HUES6 (cell line): ENCODE measurements around the gene PTPRM.

Experiments
- H3K27ac ChIP-seq: 2 replicates; pipeline ENCODE4 v1.7.0; 2013; ENCODE audit warnings: low read depth, mild to moderate bottlenecking, low read length, inconsistent platforms
- H3K27me3 ChIP-seq: 2 replicates; pipeline ENCODE4 v1.6.1; 2013; ENCODE audit warnings: low read length; ENCODE audit not compliant: control insufficient read depth, insufficient read depth
- H3K36me3 ChIP-seq: 2 replicates; pipeline ENCODE4 v1.6.1; 2013; ENCODE audit warnings: low read length; ENCODE audit not compliant: control insufficient read depth, insufficient read depth
- H3K4me1 ChIP-seq: 2 replicates; pipeline ENCODE4 v1.6.1; 2013; ENCODE audit warnings: low read length; ENCODE audit not compliant: control insufficient read depth, insufficient read depth
- H3K4me3 ChIP-seq: 2 replicates; pipeline ENCODE4 v1.5.1; 2013; ENCODE audit warnings: low read depth, low read length
- H3K9ac ChIP-seq: one replicate; pipeline ENCODE4 v1.6.1; 2013; ENCODE audit warnings: mild to moderate bottlenecking, low read length
- H3K9me3 ChIP-seq: 2 replicates; pipeline ENCODE4 v1.6.1; 2013; ENCODE audit warnings: low read depth, low read length; ENCODE audit not compliant: control insufficient read depth, insufficient read depth

Gene PTPRM

GRCh38 chr18:7600528-7601245, 33.6 kb downstream of the PTPRM start:
- H3K36me3 ChIP-seq, result no peaks in the 10 kb centered on the region
- H3K27ac ChIP-seq, result no peak overlapping the region
- H3K4me1 ChIP-seq, result peaks cover 35% of the 10 kb centered on the region
- H3K9me3 ChIP-seq, result no peaks in the 10 kb centered on the region
- H3K9ac ChIP-seq, result no peak overlapping the region
- no peaks in the 10 kb centered on the region for H3K27me3 ChIP-seq
- H3K4me3 ChIP-seq, result no peak overlapping the region

- H3K4me3 ChIP-seq, result no peak overlapping the region
- no peak overlapping the region for H3K9ac ChIP-seq
- H3K27ac ChIP-seq, result no peak overlapping the region
- H3K9me3 ChIP-seq, result no peaks in the 10 kb centered on the region
- no peaks in the 10 kb centered on the region for H3K36me3 ChIP-seq
- H3K27me3 ChIP-seq, result no peaks in the 10 kb centered on the region
- H3K4me1 ChIP-seq, result peaks cover 41% of the 10 kb centered on the region
Observed at GRCh38 chr18:7601246-7601615, 34.1 kb downstream of the PTPRM start.

GRCh38 chr18:7601936-7602335, 34.8 kb downstream of the PTPRM start:
- Histone ChIP-seq H3K36me3 (no peaks in the 10 kb centered on the region), H3K27ac (no peak overlapping the region), H3K9ac (no peak overlapping the region), H3K9me3 (no peaks in the 10 kb centered on the region), H3K4me1 (peaks cover 42% of the 10 kb centered on the region), H3K4me3 (no peak overlapping the region), H3K27me3 (no peaks in the 10 kb centered on the region)

- no peaks in the 10 kb centered on the region for H3K36me3 ChIP-seq
- no peak overlapping the region for H3K4me3 ChIP-seq
- H3K27me3 ChIP-seq, result no peaks in the 10 kb centered on the region
- H3K4me1 ChIP-seq, result peaks cover 52% of the 10 kb centered on the region
- H3K9ac ChIP-seq, result no peak overlapping the region
- no peak overlapping the region for H3K27ac ChIP-seq
- H3K9me3 ChIP-seq, result no peaks in the 10 kb centered on the region
Observed at GRCh38 chr18:7603259-7604000, 36.3 kb downstream of the PTPRM start.

- no peak overlapping the region for H3K4me3 ChIP-seq
- H3K9ac ChIP-seq, result no peak overlapping the region
- no peaks in the 10 kb centered on the region for H3K9me3 ChIP-seq
- no peaks in the 10 kb centered on the region for H3K36me3 ChIP-seq
- no peaks in the 10 kb centered on the region for H3K27me3 ChIP-seq
- H3K27ac ChIP-seq, result no peak overlapping the region
- peaks cover 52% of the 10 kb centered on the region for H3K4me1 ChIP-seq
Observed at GRCh38 chr18:7604361-7604760, 37.2 kb downstream of the PTPRM start.

GRCh38 chr18:7605705-7606104, 38.6 kb downstream of the PTPRM start:
- peaks cover 46% of the 10 kb centered on the region for H3K4me1 ChIP-seq
- no peaks in the 10 kb centered on the region for H3K36me3 ChIP-seq
- no peaks in the 10 kb centered on the region for H3K27me3 ChIP-seq
- H3K9me3 ChIP-seq, result no peaks in the 10 kb centered on the region
- H3K27ac ChIP-seq, result no peak overlapping the region
- no peak overlapping the region for H3K4me3 ChIP-seq
- no peak overlapping the region for H3K9ac ChIP-seq

GRCh38 chr18:7607540-7608173, 40.5 kb downstream of the PTPRM start:
- Histone ChIP-seq H3K27me3 (no peaks in the 10 kb centered on the region), H3K36me3 (no peaks in the 10 kb centered on the region), H3K4me3 (no peak overlapping the region), H3K9me3 (no peaks in the 10 kb centered on the region), H3K9ac (no peak overlapping the region), H3K27ac (no peak overlapping the region), H3K4me1 (peaks cover 37% of the 10 kb centered on the region)

GRCh38 chr18:7608174-7608550, 41.0 kb downstream of the PTPRM start:
- Histone ChIP-seq H3K36me3 (no peaks in the 10 kb centered on the region), H3K4me3 (no peak overlapping the region), H3K4me1 (peaks cover 36% of the 10 kb centered on the region), H3K9me3 (no peaks in the 10 kb centered on the region), H3K9ac (no peak overlapping the region), H3K27ac (no peak overlapping the region), H3K27me3 (no peaks in the 10 kb centered on the region)

GRCh38 chr18:7608781-7609201, 41.7 kb downstream of the PTPRM start:
- Histone ChIP-seq H3K27ac (no peak overlapping the region), H3K36me3 (no peaks in the 10 kb centered on the region), H3K9ac (no peak overlapping the region)

GRCh38 chr18:7609617-7610016, 42.5 kb downstream of the PTPRM start:
- Histone ChIP-seq H3K9ac (no peak overlapping the region), H3K4me1 (peaks cover 21% of the 10 kb centered on the region), H3K36me3 (no peaks in the 10 kb centered on the region), H3K9me3 (no peaks in the 10 kb centered on the region), H3K4me3 (no peak overlapping the region), H3K27me3 (no peaks in the 10 kb centered on the region), H3K27ac (no peak overlapping the region)

More at GRCh38 chr18:7608781-7609201, 41.7 kb downstream of the PTPRM start:
- H3K9me3 ChIP-seq, result no peaks in the 10 kb centered on the region
- no peaks in the 10 kb centered on the region for H3K27me3 ChIP-seq
- peaks cover 29% of the 10 kb centered on the region for H3K4me1 ChIP-seq
- no peak overlapping the region for H3K4me3 ChIP-seq

- Histone ChIP-seq H3K36me3 (no peaks in the 10 kb centered on the region), H3K4me1 (0 out of 2 replicates have a peak, but pooled peaks cover 5% of the 10 kb centered on the region), H3K9ac (no peak overlapping the region), H3K27ac (no peak overlapping the region), H3K27me3 (no peaks in the 10 kb centered on the region), H3K9me3 (no peaks in the 10 kb centered on the region), H3K4me3 (no peak overlapping the region)
Observed at GRCh38 chr18:7614042-7614441, 46.9 kb downstream of the PTPRM start.
